ENCODE results near the gene PLD4. TPM values are rescaled to one million over a fixed set of nuclear protein-coding genes. Genes with fewer than 3 reads are reported as not detected.

Gene PLD4
- total and polyA plus RNA-seq, 2 donors (not counting 1 experiment from before 2014, with no cell fraction given) = 0.17 TPM; not detected in 1

GRCh38 chr14:104891121-104891551 lies 33.5 kb upstream of the PLD4 start:
- H3K4me3 ChIP-seq (replicated peaks in 1 of 4; ENCODE audit: control extremely low read depth in 1 of 4, insufficient read depth in 1 of 4, low read depth in 3 of 4, low read length in 4 of 4) = no peak overlapping the region
- H3K27me3 ChIP-seq (ENCODE audit: control insufficient read depth, insufficient read depth, low read length) = no peaks in the 10 kb centered on the region
- H3K4me2 ChIP-seq (ENCODE audit: extremely low read depth, insufficient read depth, low read length) = no peak overlapping the region
- H3K9ac ChIP-seq (ENCODE audit: insufficient read depth, low read length) = no peak overlapping the region
- H3K4me1 ChIP-seq (ENCODE audit: control insufficient read depth, extremely low read depth, insufficient read depth, low read length) = no peaks in the 10 kb centered on the region
- no peak overlapping the region for H2AFZ ChIP-seq (ENCODE audit: low read length)
- TF ChIP-seq EZH2 (IDR thresholded peaks at IDR 0.05; ENCODE audit: low read length, missing control alignments) = no peak
- no peak for TF ChIP-seq CTCF (conservative IDR thresholded peaks at IDR 0.05 in 1 of 2, IDR thresholded peaks at IDR 0.05 in 1 of 2; ENCODE audit: low read depth in 1 of 2, low read length in 2 of 2)
- H3K9me3 ChIP-seq (ENCODE audit: control insufficient read depth, insufficient read depth, low read depth, low read length) = no peaks in the 10 kb centered on the region
- H3K79me2 ChIP-seq (ENCODE audit: control insufficient read depth, insufficient read depth, low read length) = no peaks in the 10 kb centered on the region
- H3K36me3 ChIP-seq (ENCODE audit: control insufficient read depth, insufficient read depth, low read length) = peaks cover 13% of the 10 kb centered on the region
- H4K20me1 ChIP-seq (ENCODE audit: control insufficient read depth, extremely low read depth, insufficient read depth, low read length) = no peaks in the 10 kb centered on the region
- H3K27ac ChIP-seq (ENCODE audit: insufficient read depth, low read length) = no peak overlapping the region
- DNase-seq (ENCODE audit: low read depth in 2 of 2) = no peak

GRCh38 chr14:104891664-104892530 lies 32.8 kb upstream of the PLD4 start:
- TF ChIP-seq CTCF (conservative IDR thresholded peaks at IDR 0.05 in 1 of 2, IDR thresholded peaks at IDR 0.05 in 1 of 2; ENCODE audit: low read depth in 1 of 2, low read length in 2 of 2) = no peak
- no peak for TF ChIP-seq EZH2 (IDR thresholded peaks at IDR 0.05; ENCODE audit: low read length, missing control alignments)
- no peaks in the 10 kb centered on the region for H4K20me1 ChIP-seq (ENCODE audit: control insufficient read depth, extremely low read depth, insufficient read depth, low read length)
- DNase-seq (ENCODE audit: low read depth in 2 of 2) = no peak

GRCh38 chr14:104892531-104893434 lies 31.9 kb upstream of the PLD4 start:
- H3K27me3 ChIP-seq (ENCODE audit: control insufficient read depth, insufficient read depth, low read length) = no peaks in the 10 kb centered on the region
- H3K4me2 ChIP-seq (ENCODE audit: extremely low read depth, insufficient read depth, low read length) = no peak overlapping the region
- peaks cover 6% of the 10 kb centered on the region for H3K36me3 ChIP-seq (ENCODE audit: control insufficient read depth, insufficient read depth, low read length)
- no peaks in the 10 kb centered on the region for H3K9me3 ChIP-seq (ENCODE audit: control insufficient read depth, insufficient read depth, low read depth, low read length)
- no peak for TF ChIP-seq EZH2 (IDR thresholded peaks at IDR 0.05; ENCODE audit: low read length, missing control alignments)
- no peak for TF ChIP-seq CTCF (conservative IDR thresholded peaks at IDR 0.05 in 1 of 2, IDR thresholded peaks at IDR 0.05 in 1 of 2; ENCODE audit: low read depth in 1 of 2, low read length in 2 of 2)
- no peaks in the 10 kb centered on the region for H3K79me2 ChIP-seq (ENCODE audit: control insufficient read depth, insufficient read depth, low read length)
- no peak overlapping the region for H3K27ac ChIP-seq (ENCODE audit: insufficient read depth, low read length)
- H3K9ac ChIP-seq (ENCODE audit: insufficient read depth, low read length) = no peak overlapping the region
- DNase-seq (ENCODE audit: low read depth in 2 of 2) = no peak
- no peak overlapping the region for H2AFZ ChIP-seq (ENCODE audit: low read length)
- no peaks in the 10 kb centered on the region for H3K4me1 ChIP-seq (ENCODE audit: control insufficient read depth, extremely low read depth, insufficient read depth, low read length)
- no peak overlapping the region for H3K4me3 ChIP-seq (replicated peaks in 1 of 4; ENCODE audit: control extremely low read depth in 1 of 4, insufficient read depth in 1 of 4, low read depth in 3 of 4, low read length in 4 of 4)
- H4K20me1 ChIP-seq (ENCODE audit: control insufficient read depth, extremely low read depth, insufficient read depth, low read length) = no peaks in the 10 kb centered on the region

More at GRCh38 chr14:104891664-104892530, 32.8 kb upstream of the PLD4 start:
- H3K4me2 ChIP-seq (ENCODE audit: extremely low read depth, insufficient read depth, low read length) = no peak overlapping the region
- no peak overlapping the region for H2AFZ ChIP-seq (ENCODE audit: low read length)
- no peaks in the 10 kb centered on the region for H3K4me1 ChIP-seq (ENCODE audit: control insufficient read depth, extremely low read depth, insufficient read depth, low read length)
- no peak overlapping the region for H3K9ac ChIP-seq (ENCODE audit: insufficient read depth, low read length)
- no peaks in the 10 kb centered on the region for H3K27me3 ChIP-seq (ENCODE audit: control insufficient read depth, insufficient read depth, low read length)
- no peaks in the 10 kb centered on the region for H3K79me2 ChIP-seq (ENCODE audit: control insufficient read depth, insufficient read depth, low read length)
- peaks cover 11% of the 10 kb centered on the region for H3K36me3 ChIP-seq (ENCODE audit: control insufficient read depth, insufficient read depth, low read length)
- H3K27ac ChIP-seq (ENCODE audit: insufficient read depth, low read length) = no peak overlapping the region
- no peak overlapping the region for H3K4me3 ChIP-seq (replicated peaks in 1 of 4; ENCODE audit: control extremely low read depth in 1 of 4, insufficient read depth in 1 of 4, low read depth in 3 of 4, low read length in 4 of 4)
- H3K9me3 ChIP-seq (ENCODE audit: control insufficient read depth, insufficient read depth, low read depth, low read length) = no peaks in the 10 kb centered on the region

Data from fibroblast of lung (primary cell).